HG03066 (cell line): ENCODE measurements around the gene DRD3.

Source experiments
- ATAC-seq: cut with Tn5 transposase; IDR thresholded peaks from one replicate; pipeline ENCODE4 v1.9.1; 2021; ENCODE audit warnings: low read depth; ENCODE audit not compliant: unreplicated experiment

Gene DRD3

DNA sequence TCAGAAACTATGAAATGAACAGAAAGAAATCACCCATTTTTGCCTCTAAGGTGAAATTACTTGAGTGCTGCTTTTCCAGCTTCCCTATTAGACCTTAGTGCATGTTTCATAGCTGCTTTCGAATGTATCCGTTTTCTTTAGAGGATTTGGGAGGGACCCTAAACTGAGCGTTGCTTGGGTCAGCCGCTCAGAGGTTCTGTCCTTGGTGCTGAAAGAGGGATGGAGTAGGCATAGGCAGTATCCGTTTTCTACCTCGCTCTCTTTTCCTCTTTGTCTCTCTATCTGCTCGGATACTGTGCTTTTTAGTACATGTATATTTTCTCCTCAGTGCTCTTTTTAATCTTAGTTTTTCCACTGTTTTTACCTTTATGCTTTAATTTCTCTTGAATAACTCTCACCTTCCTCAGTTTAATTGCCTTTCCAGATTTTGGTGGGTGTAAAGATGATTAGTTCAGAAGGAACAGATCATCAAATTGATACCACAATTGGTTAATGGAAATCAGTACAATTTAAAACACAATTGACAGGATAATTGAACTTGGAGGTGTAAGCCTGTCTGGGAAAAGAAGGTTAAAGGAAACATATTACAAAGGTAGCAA, at the start of gene DRD3:
Gene DRD3, minus strand, starts transcription at position 283 of the 599 bp plus-strand sequence. CDS start 7,060 bp downstream, outside the sequence.
- ATAC-seq: no peak

DNA sequence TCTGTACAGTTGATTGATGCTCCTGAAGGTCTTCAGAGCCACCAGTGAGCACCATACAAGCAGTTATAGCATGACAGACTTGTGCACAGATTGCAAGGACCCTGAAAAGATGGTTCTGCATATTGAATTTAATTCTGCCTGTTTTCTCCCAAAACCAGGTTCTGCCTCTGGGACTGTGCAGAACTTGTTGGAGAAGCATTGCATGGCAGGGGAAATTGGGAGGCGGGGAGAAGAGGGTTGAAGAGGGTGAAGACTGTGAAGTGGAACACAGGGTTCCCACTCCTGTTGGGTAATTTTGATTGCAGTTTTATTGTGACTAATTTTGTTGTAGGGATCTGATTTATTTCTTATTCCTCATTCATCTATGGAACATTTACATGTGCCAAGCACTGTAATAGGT, 48.2 kb upstream of the DRD3 start:
- ATAC-seq: no peak

DNA sequence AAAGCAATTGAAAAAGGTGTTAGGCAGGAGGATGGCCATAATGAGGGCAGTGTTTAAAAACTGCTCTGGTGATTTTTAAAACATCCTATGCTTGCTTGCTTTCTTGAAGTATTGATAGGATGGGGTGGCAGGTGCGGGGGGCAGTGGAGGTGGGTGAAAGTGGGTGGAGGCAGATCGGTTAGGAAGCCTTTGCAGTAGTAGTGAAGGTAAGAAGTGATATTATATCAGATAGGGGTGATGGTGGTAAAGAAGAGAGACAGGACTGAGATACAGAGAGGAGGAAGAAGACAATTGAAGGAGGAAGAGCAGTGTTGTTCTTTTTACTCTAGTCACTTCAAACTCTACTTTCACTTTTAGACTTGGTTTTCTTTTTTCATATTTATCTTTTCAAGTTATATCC, 47.5 kb upstream of the DRD3 start:
- ATAC-seq: no peak

DNA sequence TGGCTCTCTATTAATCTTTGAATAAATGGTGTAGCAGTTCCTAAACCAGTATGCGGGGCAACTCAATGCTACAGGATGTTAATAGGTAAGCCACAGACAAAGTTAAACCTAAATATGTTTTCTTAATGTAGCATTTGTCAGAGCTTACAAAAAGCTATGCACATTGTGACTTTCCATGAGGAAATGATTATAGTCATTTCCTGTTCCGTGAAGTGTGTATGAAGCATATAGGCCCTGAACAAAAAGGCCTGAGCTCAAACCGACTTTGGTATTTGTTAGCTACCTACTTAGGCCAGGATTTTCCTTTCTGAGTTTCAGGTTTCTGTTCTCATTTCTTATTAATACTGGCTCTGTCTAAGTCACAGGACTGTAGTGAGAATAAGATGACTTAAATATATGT, 44.3 kb upstream of the DRD3 start:
- peak; percentile 92 for ATAC-seq

DNA sequence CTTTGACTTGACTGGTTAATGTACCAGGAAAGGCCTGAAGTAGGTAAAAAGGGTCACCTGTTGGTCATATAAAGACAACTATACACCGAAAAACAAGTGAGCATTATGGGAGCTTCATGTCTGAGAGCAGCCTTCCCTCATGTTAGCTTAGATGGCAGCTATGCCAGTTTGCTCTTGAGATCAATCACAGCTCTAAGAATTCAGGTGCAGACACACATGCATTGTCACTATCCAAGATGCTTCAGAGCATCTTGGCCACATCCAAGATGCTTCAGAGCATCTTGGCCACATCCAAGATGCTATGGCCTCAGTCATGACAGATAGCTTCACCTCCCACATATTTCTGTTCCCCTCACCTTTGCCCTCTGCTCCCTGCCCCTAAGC, 43.0 kb upstream of the DRD3 start:
- no peak for ATAC-seq

DNA sequence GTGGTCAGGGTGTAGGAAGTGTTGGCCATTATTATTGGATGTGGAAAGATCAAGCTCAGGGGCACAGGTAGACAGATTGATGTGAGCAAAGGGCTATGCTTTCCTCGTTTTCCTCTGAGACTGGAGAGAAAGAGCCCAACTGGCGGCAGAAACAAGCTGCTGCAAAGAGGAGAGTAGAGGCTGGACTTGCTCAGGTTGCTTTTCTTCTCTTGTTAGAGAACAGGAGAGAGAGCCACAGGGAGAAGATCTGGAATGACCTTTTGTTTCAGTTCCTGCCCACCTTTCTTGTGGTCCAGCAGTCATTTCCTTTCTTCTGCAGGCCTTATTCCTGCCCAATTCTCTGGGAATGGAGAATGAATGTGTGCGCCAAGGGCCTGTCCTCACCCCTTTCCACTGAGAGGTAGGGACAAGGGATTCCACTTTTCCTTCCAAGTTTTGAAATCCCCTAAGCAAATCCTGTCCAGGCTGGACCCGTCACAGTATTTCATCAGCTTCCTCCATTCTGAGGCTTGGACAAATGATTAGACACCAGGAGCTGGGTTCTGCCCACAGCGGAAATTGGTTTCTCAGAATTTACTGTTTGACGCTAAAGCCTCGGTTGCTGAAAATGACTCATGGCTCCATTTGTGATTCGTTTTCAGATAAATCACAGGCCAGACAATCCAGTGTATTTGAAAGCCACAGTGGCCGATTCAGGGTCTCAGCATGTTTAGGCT, 42.5 kb upstream of the DRD3 start:
- ATAC-seq: no peak

DNA sequence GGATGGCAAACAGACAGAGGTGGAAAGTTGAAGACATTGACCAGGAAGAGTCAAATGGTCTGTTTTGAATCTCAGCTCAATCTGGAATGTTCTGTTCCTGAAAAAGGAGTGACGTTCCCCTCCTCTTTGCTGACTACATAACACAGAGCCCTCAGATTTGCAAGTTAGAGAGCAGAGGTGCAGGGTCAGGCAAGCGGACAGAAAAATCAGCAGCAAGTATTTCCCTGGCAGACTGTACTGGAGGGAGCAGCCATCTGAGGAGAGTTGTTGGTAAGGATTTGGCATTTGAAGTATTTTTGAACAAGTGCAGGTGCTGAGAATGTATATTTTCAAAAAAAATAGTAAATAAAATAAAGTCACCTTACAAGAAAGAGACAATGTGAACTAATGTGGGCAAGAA, 40.9 kb upstream of the DRD3 start:
- ATAC-seq: no peak

DNA sequence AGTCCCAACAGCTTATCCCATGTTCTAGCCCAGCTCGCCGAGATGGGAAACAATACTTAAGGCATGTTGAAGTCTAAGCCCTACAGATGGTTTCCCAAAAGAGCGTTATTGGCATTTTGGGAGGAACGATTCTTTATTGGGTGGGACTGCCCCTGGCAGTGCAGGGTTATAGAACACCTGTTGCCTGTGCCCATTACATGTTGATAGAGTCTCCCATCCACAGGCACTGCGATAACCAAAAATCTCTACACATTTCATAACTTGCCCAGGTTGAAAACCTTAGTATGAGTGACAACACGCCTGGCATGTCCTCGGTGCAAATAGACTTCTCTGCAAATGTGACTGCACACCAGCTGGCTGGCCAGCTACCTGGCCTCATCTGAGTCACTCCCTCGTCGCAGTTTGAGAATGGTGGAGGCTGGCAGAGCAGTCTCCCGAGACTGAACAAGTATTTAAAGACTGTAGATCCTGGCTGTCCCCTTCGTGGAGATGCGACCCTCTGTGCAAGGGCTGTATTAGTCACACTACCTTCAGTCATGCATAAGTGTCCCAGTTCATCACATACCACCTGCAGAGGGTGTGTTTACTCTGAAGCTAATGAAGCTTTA, 39.8 kb upstream of the DRD3 start:
- ATAC-seq: no peak

DNA sequence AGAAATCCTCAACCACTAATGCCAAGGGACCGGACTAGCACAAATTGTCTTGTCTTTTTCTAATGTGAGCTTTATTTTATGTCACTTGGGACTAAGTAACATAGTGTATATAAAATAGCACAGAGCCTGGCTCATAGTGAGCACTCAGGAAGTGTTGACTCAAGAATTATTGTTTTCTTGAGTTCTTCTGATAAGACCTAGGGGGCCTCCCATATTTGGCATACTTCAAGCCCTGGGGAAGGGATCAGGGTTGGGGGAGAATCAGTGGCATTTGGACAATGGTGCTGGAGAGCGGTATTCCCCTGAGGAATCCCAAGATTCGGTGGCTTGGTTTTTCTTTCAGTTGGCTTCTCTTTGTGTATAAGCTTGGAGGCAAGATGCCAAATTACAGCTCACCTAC, 39.2 kb upstream of the DRD3 start:
- ATAC-seq: no peak

DNA sequence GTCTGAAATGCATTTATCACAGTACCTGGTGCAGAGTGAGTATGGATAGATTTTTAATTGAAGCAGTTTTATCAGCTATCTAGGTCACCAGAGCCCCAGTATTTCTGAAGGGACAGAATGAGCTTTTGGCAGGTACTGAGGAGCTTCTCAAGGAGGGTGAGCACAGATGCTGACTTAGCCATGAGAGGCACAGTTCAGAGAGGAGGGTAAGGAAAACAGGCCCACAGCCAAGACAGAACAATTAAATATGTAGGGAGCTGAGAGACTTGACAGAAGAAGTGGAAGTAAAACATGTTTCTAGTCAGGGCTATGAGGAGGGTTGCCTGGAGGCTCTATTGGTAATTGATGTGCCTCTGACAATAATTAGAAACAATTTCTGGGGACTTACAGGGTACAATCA, 38.4 kb upstream of the DRD3 start:
- ATAC-seq: no peak

DNA sequence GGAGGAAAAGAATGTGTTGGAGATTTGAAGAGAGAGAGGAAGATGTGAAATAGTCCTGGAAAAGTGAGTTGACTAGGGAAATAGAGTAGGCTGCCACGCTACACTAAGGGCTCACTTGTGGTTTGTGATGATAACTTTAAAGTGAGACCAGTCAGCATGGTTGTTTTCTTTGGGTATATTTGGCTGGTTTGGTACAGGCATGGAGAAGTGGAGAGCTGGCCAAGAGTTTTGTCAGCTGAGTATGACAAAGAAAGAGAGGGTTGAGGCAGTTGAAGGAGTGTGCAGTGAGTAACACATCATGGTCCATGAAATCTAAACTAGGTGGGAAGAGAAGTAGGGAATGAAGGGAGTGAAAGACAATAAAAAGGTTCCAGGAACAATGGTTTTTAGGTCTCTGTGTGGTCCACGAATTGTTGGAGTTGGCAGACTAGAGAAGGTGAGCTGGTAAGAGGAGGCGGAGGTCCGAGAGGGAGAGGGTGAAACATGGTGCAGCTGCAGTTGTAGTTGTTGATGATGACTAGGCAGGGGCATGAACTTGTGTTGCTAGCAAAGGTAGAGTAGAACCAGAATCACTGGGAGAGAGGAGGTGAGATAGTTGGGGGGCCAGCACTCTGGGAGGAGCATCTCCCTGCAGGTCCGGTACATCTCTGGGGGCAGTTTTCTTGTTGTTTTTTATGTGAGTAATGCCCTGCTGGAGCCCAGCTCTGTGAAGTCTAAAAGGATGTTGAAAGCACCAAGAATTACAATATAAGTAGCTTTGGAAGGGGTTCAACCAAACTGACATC, 37.5 kb upstream of the DRD3 start:
- no peak for ATAC-seq

DNA sequence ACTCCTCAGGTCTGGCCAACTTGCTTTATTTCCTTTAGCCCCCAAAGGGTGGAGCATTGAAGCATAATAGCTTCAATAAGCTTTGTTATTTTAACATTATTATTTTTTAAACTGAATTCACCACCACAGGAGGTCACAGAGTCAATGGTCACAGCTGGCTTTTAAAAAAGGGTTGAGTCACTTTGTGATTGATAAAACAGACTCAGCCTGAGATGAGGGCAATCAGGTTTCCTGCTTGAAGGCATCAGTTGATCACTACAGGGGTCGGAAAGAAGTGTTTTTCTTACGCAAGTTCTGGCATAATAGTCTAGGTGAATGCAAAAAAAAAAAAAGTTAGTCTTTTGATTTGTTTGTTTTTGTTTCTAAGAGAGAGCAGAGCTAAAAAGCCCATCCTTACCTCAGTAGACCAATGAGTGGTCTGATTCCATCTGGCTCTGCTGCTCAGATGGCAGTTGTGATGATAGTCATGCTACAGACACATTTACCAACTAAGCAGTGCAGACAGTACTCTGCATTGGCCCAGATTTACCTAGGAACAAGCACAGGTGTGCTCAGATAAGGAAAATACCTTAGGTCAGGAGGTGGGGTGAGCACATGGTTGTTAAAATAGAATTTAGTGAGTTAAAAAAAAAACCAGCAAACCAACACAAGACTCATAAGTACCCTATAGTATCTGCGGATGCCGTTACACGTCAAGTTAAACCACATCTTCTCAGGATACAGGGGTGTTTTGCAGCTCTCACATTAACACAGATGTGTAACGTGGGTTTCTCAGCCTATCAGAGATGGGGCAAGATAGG, 35.9 kb upstream of the DRD3 start:
- no peak for ATAC-seq

DNA sequence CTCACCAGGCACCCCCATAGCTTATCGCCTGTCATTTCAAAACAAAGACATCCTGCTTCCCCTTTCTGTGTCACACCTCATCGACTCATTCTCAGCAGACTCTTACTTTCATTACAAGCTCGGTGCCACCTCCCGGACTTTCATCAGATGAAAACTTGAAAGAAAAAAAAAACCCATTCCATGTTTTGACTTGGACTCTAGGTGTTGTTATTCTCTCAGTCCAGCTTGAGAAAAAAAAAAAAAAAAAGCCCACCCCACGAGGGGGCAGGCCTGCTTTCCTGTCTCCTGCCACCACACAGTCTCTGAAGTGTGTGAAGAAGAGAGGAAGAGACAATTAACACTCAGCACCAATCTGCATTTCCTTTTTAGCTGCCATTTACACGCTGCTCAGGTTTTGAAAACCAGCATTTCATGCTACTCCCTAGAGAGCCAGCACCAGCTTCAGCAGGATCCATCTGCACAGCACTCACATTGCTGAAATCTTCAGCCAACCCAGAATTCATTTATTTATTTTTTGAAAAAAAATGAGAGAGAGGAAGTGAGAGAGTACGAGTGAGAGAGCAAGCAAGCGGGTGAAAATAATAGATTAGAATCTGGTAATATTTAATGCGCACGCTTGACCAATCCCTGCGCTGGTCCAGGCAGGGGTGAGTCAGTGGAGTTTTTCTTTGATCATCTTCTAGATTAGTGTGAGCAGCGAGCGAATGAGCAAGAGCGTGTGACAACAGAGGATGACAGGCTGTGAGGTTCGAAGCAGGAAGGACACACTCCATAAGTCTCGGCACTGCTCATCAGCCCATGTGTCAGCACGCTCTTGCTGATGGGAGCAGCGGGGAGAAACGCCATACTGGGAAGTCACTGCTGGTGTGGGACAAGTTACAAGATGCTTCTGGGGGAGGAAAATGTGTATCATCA, 35.0 kb upstream of the DRD3 start:
- peak; percentile 87 for ATAC-seq

DNA sequence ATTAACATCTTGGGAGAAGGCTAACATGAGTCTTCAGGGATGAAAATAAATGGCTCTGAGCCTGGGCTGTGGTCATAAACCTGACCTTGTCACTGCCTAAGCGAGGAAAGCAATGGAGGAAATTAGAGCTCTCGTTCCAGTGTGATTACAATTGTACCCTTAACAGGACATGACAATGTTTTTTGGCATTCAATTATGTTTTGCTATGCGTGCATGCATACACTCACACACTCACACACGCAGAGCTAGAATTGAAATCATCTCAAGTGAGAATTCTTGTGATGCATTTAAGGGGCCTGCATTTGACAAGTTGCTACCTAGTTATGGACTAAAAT, 34.4 kb upstream of the DRD3 start:
- ATAC-seq: no peak

DNA sequence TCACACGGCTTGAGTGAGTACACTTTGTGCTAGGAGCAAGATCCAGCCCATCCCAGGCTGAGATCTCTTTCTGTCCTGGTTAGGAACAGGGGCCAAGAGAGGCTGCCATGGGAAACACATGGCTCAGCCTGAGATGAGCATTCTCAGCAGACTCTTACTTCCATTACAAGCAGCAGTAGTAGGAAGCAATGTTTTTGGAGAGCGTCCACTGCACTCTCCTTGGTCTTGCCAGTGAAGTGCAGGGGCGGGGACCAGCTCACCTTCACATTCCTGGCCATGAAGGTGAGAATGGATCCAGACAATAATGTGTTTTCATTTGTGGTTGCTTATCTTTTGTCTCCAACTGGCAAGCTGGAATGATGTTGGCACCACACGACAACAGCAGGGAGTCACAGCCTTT, 33.8 kb upstream of the DRD3 start:
- ATAC-seq: no peak

DNA sequence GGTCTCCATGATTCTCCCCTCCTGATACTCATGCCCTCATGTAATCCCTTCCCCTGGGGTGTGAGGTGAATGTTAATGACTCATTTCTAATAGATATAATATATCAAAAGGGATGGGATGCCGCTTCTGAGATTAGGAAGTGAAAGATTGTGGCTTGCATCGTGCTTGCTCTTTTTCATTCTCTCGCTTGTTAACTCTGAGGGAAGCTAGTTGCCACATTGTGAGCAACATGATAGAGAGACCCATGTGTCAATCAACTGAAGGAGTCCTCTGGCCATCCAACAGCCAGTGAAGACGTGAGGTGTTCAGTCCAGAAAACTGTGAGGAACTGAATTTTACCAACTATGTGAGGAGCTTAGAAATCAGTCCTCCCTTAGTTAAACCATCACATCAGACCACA, 28.9 kb upstream of the DRD3 start:
- peak; percentile 89 for ATAC-seq

DNA sequence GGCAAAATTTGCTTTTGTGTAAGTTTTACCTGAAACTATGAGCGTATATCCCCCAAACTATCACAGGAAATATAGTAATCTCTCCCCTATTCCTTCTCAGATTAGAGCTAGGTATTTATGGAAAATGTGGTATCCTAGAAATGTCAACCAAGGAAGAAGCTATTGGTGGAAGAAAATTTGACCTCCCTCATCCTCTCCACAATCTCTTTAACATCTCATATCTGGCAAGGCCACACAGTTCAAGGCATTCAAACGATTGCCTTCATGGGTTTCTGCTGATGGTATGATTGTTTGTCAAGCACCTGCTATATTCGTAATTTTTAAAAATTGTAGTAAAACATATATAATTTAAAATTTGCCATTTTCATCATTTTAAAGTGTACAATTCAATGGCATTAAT, 27.5 kb upstream of the DRD3 start:
- ATAC-seq: no peak

DNA sequence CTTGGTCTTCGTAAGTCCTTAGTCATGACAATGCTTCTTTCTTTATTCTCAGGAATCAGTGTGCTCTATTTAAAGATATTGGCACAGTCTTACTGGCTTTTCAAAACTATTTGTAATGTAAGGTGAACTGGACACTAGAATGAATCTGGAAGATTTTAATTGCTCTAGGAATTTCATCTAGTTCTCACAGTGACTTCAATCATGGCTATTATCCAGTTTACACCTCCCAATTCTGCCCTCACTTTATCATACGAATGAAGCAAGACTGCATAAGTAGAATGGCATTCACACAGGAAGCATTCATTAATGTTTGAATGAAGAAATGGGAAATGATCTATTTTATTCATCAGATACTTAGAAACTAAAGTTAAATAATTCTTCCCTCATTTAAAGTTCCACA, 26.7 kb upstream of the DRD3 start:
- no peak for ATAC-seq

DNA sequence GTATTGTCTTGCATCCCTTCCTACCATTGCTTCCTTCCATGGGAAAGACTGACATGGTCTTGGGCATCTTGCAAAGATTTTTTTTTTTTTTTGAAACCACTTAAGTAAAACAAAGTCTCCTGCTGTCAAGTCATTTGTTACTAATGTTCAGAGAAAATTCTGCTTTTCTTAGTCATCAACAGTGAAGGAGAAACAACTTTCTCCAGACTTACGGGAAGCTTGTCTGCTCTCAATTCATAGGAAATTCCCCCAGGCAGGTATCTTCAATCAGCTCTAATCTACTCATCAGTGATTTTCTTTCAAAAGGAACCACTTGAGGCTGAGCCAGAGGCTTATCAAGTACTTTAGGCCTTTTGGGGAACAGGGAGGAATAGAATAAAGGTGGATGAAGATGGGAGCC, 15.9 kb upstream of the DRD3 start:
- no peak for ATAC-seq

DNA sequence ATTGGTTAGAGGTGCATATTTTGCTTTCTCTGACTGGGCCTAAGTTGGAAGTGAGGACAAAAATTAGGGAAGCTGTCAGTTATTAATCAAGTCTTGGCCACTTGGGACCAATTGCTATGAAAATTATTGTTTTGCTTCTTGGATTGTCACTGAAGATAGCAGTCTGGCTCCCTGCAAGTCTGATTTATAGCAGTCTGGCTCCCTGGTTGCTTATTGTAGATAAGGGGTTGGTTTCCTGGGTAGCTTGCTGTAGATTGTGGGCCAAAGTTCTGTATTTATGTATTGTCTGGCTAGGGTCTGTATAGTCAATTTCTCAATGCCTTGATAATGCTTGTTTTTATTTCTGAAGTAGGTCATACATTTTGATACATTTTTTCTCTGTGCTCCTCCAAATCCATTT, 13.3 kb upstream of the DRD3 start:
- no peak for ATAC-seq
